Heart left ventricle (tissue), 16 donors: Measurements from ENCODE around the gene PREP. TPM values are rescaled to one million over a fixed set of nuclear protein-coding genes. Genes with fewer than 3 reads are reported as not detected.

Experiments used
- ATAC-seq, 4 donors: fragments of 200-7000 bp; cut with Tn5 transposase; one replicate each; pipeline ENCODE4 v1.9.1; 2020 to 2022; ENCODE audit warnings: moderate library complexity in 4 of 4, mild to moderate bottlenecking in 3 of 4, moderate number of reproducible peaks in 1 of 4
- DNase-seq, 5 donors: peaks; one replicate each; pipeline ENCODE4 v3.0.0-alpha.2; 2020
- H3K27ac ChIP-seq, 12 donors: fragments of 200-600 bp; sonication (generic) in 4 of 12; one replicate each; pipeline versions ENCODE4 v1.5.0 to v1.8.0; 2016 to 2022; ENCODE audit warnings: mild to moderate bottlenecking in 2 of 12
- H3K27me3 ChIP-seq, 9 donors: fragments of 200-600 bp; sonication (generic) in 2 of 9; one replicate each; pipeline versions ENCODE4 v1.5.1 to v1.8.0; 2016 to 2022; ENCODE audit warnings: mild to moderate bottlenecking in 3 of 9
- H3K36me3 ChIP-seq, 9 donors: fragments of 200-600 bp; sonication (generic) in 2 of 9; one replicate each; pipeline versions ENCODE4 v1.5.0 to v1.8.0; 2018 to 2022; ENCODE audit warnings: mild to moderate bottlenecking in 2 of 9
- H3K4me1 ChIP-seq, 12 donors: fragments of 200-600 bp; sonication (generic) in 4 of 12; one replicate each; pipeline versions ENCODE4 v1.5.0 to v1.8.0; 2016 to 2022; ENCODE audit warnings: mild to moderate bottlenecking in 3 of 12
- H3K4me3 ChIP-seq, 12 donors: fragments of 200-600 bp; sonication (generic) in 4 of 12; one replicate each; pipeline versions ENCODE4 v1.5.0 to v1.8.0; 2017 to 2022; ENCODE audit warnings: mild to moderate bottlenecking in 9 of 12, moderate library complexity in 4 of 12
- H3K9me3 ChIP-seq, 12 donors: fragments of 200-600 bp; sonication (generic) in 4 of 12; one replicate each; pipeline versions ENCODE4 v1.5.0 to v1.8.0; 2016 to 2022; ENCODE audit warnings: mild to moderate bottlenecking in 1 of 12
- CTCF ChIP-seq, 12 donors: fragments of 200-600 bp; sonication (generic) in 4 of 12; IDR thresholded peaks; one replicate each; pipeline versions ENCODE4 v1.5.0 to v1.8.0; 2018 to 2022; ENCODE audit warnings: antibody characterized with exemption in 12 of 12, mild to moderate bottlenecking in 5 of 12
- POLR2A ChIP-seq, 2 donors: fragments of 450-650 bp; IDR thresholded peaks; one replicate each; pipeline ENCODE4 v1.6.1; 2017; ENCODE audit warnings: antibody characterized with exemption in 2 of 2, mild to moderate bottlenecking in 2 of 2, moderate library complexity in 2 of 2
- WGBS, 4 donors: extraction: QIAGEN DNeasy Blood & Tissue Kit in 2 of 4; methylation state at CpG; one replicate each; pipeline versions ENCODE4 v1.1.5 to v1.1.7; 2013 to 2018; 5-methylcytosine and 5-hydroxymethylcytosine counted together
- intact Hi-C, 10 donors: fragments of 100-400 bp; cut with DNase I; formaldehyde crosslinking; loops; one replicate each; pipeline versions ENCODE4 v1.11.1 to v1.14.2; 2022
- polyA plus RNA-seq, 2 donors: library from polyadenylated mRNA; stranded (reverse); fragments of 200-250 nt; gene quantifications; one replicate each; pipeline ENCODE4 v1.2.3, GENCODE V29; 2013
- total RNA-seq, 9 donors: library from RNA; depleted of rRNA in 2 of 9; stranded (reverse); fragments of >200 nt in 2 of 9; fragmentation: NEBNext Ultra II Directional in 3 of 9; extraction: Animal tissue kit (Norgen Biotek cat#: 25700) in 3 of 9; gene quantifications; one replicate each; pipeline versions ENCODE4 v1.1.0 to v1.2.4, GENCODE V29; 2016 to 2023
- donor health status: ischemic (EF 13 %, LVEDD 7.1; RV severe dilation, severe dysfunction).
- donor health status: healthy with polysubstance abuse.
- donor health status: DM: no; HTN: yes; CAD: no.
- donor health status: DM: no; HTN: no; CAD: no.
- donor health status: ischemic (EF 25% LVEDD 6.9; RV normal size, moderate dysfunction).
- donor health status: ischemic (EF 25% LVEDD 5.7; RV mildly dilated, moderate dysfunction).
- donor health status: healthy.
- donor health status: DM: yes; HTN: yes; CAD: no.
- donor health status: ischemic (EF 35%, LVEDD 5.7; RV mildly dilated, moderate dysfunction).
- donor health status: nonischemic (EF 11% LVEDD 7.7; RV severe dilation, severe dysfunction).
- donor health status: DM: yes; HTN: yes; CAD: no.
- donor health status: PGD.
- donor health status: ischemic (EF 29% LVEDD 5.4; RV normal size, mild dysfunction).
- donor health status: nonischemic (EF 23%, LVEDD 6.1; RV moderate dilation, normal function).

Gene PREP
- total and polyA plus RNA-seq, 11 donors, result 13.1 to 35.9 (median 29.6) TPM

GRCh38 chr6:105258816-105259215 is 144.1 kb downstream of the PREP start:
- WGBS, 4 donors, result 17 to 39% (median 29%) methylated on average over 5 of the region's 5 CpGs
- H3K27ac ChIP-seq, result peak overlapping the region in 6 of 12 donors; percentile 15 to 81 (median 72)

GRCh38 chr6:105257340-105257739 is 145.5 kb downstream of the PREP start:
- no peak for DNase-seq
- H3K4me1 ChIP-seq, result peaks cover 0 to 18% (median 0%) of the 10 kb centered on the region in 12 donors
- TF ChIP-seq CTCF (IDR thresholded peaks at IDR 0.05), result no peak
- no peak for TF ChIP-seq POLR2A (IDR thresholded peaks at IDR 0.05)
- no peak overlapping the region for H3K4me3 ChIP-seq
- no peaks in the 10 kb centered on the region for H3K36me3 ChIP-seq
- intact Hi-C loops, result no loop called here
- ATAC-seq, result no peak
- no peaks in the 10 kb centered on the region for H3K27me3 ChIP-seq
- H3K27ac ChIP-seq, result no peak overlapping the region
- no peaks in the 10 kb centered on the region for H3K9me3 ChIP-seq

More at GRCh38 chr6:105258816-105259215, 144.1 kb downstream of the PREP start:
- intact Hi-C loops, result no loop called here
- no peaks in the 10 kb centered on the region for H3K9me3 ChIP-seq
- H3K4me1 ChIP-seq, result peaks cover 0 to 21% (median 1%) of the 10 kb centered on the region in 12 donors
- no peak overlapping the region for H3K4me3 ChIP-seq
- ATAC-seq (peak in 1 of 4 donors; percentile 41), DNase-seq (no peak)
- TF ChIP-seq POLR2A (IDR thresholded peaks at IDR 0.05) (no peak), CTCF (IDR thresholded peaks at IDR 0.05) (no peak)
- no peaks in the 10 kb centered on the region for H3K36me3 ChIP-seq
- H3K27me3 ChIP-seq, result no peaks in the 10 kb centered on the region

GRCh38 chr6:105256619-105257018 is 146.3 kb downstream of the PREP start:
- Histone ChIP-seq H3K27me3 (no peaks in the 10 kb centered on the region), H3K36me3 (no peaks in the 10 kb centered on the region), H3K9me3 (no peaks in the 10 kb centered on the region), H3K4me1 (peaks cover 0 to 18% (median 0%) of the 10 kb centered on the region in 12 donors), H3K27ac (no peak overlapping the region), H3K4me3 (no peak overlapping the region)
- TF ChIP-seq CTCF (IDR thresholded peaks at IDR 0.05) (no peak), POLR2A (IDR thresholded peaks at IDR 0.05) (no peak)
- no peak for ATAC-seq
- DNase-seq, result no peak
- intact Hi-C loops, result no loop called here

- ATAC-seq (no peak), DNase-seq (no peak)
- no peaks in the 10 kb centered on the region for H3K9me3 ChIP-seq
Observed at GRCh38 chr6:105253787-105254186, 149.1 kb downstream of the PREP start.

More at GRCh38 chr6:105253787-105254186, 149.1 kb downstream of the PREP start:
- no peak for TF ChIP-seq CTCF (IDR thresholded peaks at IDR 0.05)
- no peak for TF ChIP-seq POLR2A (IDR thresholded peaks at IDR 0.05)
- Histone ChIP-seq H3K27me3 (no peaks in the 10 kb centered on the region), H3K4me3 (no peak overlapping the region), H3K27ac (no peak overlapping the region), H3K36me3 (no peaks in the 10 kb centered on the region), H3K4me1 (peaks cover 0 to 14% (median 0%) of the 10 kb centered on the region in 12 donors)
- intact Hi-C loops, result no loop called here
- WGBS, 4 donors, result 77 to 89% (median 81%) methylated on average over 6 of the region's 6 CpGs
